GM12891 (cell line): ENCODE data around the gene CNOT3.

ENCODE experiments used
- DNase-seq: peaks from one replicate; pipeline ENCODE4 v3.0.0; 2011; ENCODE audit warnings: low spot score; ENCODE audit not compliant: insufficient read length
- FAIRE-seq: peaks from 2 replicates; lab custom pipeline; 2011; peaks lifted over from hg19 to GRCh38; lab: Jason Lieb, UNC
- PAX5 ChIP-seq: IDR thresholded peaks from 2 replicates; pipeline ENCODE4 v1.6.1; 2011; ENCODE audit warnings: low read length, moderate library complexity, mild to moderate bottlenecking; ENCODE audit not compliant: insufficient read depth, severe bottlenecking
- POLR2A ChIP-seq: IDR thresholded peaks from 2 replicates; pipeline ENCODE4 v1.6.1; 2011; ENCODE audit warnings: low read depth, low read length, control low read depth
- POLR2AphosphoS5 ChIP-seq: IDR thresholded peaks from 2 replicates; pipeline ENCODE4 v1.6.1; 2011; ENCODE audit warnings: low read depth, low read length, control low read depth
- POU2F2 ChIP-seq: IDR thresholded peaks from 2 replicates; pipeline ENCODE4 v1.6.1; 2011; ENCODE audit warnings: low read depth, mild to moderate bottlenecking, control low read depth, low read length, moderate library complexity
- SPI1 ChIP-seq: IDR thresholded peaks from 2 replicates; pipeline ENCODE4 v1.6.1; 2011; ENCODE audit warnings: low read depth, low read length, control low read depth
- TAF1 ChIP-seq: IDR thresholded peaks from 2 replicates; pipeline ENCODE4 v1.6.1; 2011; ENCODE audit warnings: low read depth, low read length, control low read depth

CNOT3 gene

DNA sequence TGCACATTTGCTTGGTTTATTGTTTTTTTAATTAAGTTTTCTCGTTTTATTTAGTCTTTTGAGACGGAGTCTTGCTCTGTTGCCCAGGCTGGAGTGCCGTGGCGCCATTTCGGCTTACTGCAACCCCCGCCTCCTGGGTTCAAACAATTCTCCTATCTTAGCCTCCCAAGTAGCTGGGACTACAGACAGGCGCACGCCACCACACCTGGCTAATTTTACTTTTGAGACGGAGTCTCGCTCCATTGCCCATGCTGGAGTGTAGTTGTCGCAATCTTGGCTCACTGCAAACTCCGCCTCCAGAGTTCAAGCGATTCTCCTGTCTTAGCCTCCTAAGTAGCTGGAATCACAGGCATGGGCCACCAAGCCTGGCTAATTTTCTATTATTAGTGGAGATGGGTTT, 64.4 kb downstream of the CNOT3 start:
- TF ChIP-seq POLR2A (no peak), POLR2AphosphoS5 (no peak), POU2F2 (no peak), SPI1 (no peak), PAX5 (no peak), TAF1 (no peak)
- DNase-seq: no peak
- no peak for FAIRE-seq

GRCh38 chr19:54203151-54203611, 65.6 kb downstream of the CNOT3 start:
- DNase-seq (no peak), FAIRE-seq (no peak)
- TF ChIP-seq PAX5 (no peak), SPI1 (no peak), POLR2A (no peak), POU2F2 (no peak), POLR2AphosphoS5 (no peak), TAF1 (no peak)

DNA sequence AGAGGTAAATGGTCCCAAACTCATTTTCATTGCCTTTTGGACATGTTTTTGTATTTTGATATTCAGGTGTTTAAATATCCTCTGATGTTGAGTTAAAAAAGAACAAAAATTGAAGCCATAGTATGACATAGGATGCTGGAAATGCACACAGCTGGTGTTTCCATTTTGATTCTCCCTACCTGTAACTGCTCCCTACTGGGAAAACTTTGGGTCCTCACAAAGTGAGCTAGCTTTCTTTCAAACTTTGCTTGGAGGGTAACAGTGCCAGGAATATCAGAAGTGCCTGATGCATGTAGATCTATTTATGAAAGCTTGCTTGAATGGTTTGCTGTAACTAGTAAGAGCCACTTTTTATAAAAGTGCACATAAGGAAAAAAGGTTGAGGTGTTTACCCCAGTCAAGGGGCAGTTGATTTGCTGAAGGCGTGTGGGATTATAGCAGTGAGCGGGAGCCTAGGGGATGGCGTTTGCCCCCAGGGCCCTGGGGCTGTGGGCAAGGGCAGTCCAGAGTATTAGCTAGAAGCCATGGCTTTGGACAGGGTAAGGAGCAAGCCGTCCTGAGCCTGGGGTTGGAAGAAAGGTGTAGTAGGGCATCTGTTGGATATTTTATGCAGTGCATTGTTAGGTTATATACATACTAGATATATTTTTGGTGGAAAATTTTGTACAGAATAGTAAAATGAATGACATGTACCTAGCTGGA, 67.4 kb downstream of the CNOT3 start:
- FAIRE-seq (no peak), DNase-seq (no peak)
- TF ChIP-seq PAX5 (no peak), TAF1 (no peak), POLR2AphosphoS5 (no peak; the same call in 1 of the 2 replicates), SPI1 (no peak), POLR2A (no peak), POU2F2 (no peak)
